T-cell (primary cell): ENCODE results near the gene NUP58. TPM values are rescaled to one million over a fixed set of nuclear protein-coding genes. Genes with fewer than 3 reads are reported as not detected.

Experiments
- ATAC-seq, 4 experiments: fragments of 200-7000 bp in 3 of 4; fragments of 150-1000 bp in 1 of 4; cut with Tn5 transposase; replicated peaks in 1 of 4; 1 replicate in 3 of 4; 2 replicates in 1 of 4; pipeline ENCODE4 v1.10.0; 2021; ENCODE audit warnings: moderate library complexity in 3 of 4, mild to moderate bottlenecking in 2 of 4, moderate number of reproducible peaks in 1 of 4
- CTCF ChIA-PET, 2 donors: fragments of 300-600 bp; sonication (Branson Sonifier 250); formaldehyde crosslinking; loops; one replicate each; lab custom pipeline; 2022; ENCODE audit warnings: antibody characterized with exemption in 2 of 2; lab: Charles Lee
- POLR2A ChIA-PET, 2 donors: fragments of 300-600 bp; sonication (Branson Sonifier 250); formaldehyde crosslinking; loops; one replicate each; lab custom pipeline; 2022; ENCODE audit warnings: antibody characterized with exemption in 2 of 2; lab: Charles Lee
- DNase-seq, 35 experiments: peaks; one replicate each; pipeline versions ENCODE4 v3.0.0 to v3.0.0-alpha.2; 2013 to 2023
- H3K27ac ChIP-seq: one replicate; pipeline ENCODE4 v1.5.1; 2013; ENCODE audit warnings: low read length
- H3K27me3 ChIP-seq, 2 experiments: replicated peaks in 1 of 2; 1 replicate in 1 of 2; 2 replicates in 1 of 2; pipeline versions ENCODE4 v1.6.1 to v1.7.0; 2013; ENCODE audit warnings: low read length in 1 of 2, mixed read lengths in 1 of 2; ENCODE audit not compliant: control insufficient read depth in 2 of 2, insufficient read depth in 2 of 2; ENCODE audit errors: extremely low read depth in 1 of 2
- H3K36me3 ChIP-seq, 2 donors: 1 replicate in 1 of 2; 2 replicates in 1 of 2; pipeline versions ENCODE4 v1.6.1 to v1.7.0; 2013; ENCODE audit warnings: low read length in 1 of 2; ENCODE audit not compliant: control insufficient read depth in 2 of 2, insufficient read depth in 1 of 2; ENCODE audit errors: extremely low read depth in 1 of 2
- H3K4me1 ChIP-seq, 2 experiments: 1 replicate in 1 of 2; 2 replicates in 1 of 2; pipeline versions ENCODE4 v1.6.1 to v1.7.0; 2013; ENCODE audit warnings: low read length in 2 of 2, mixed read lengths in 1 of 2; ENCODE audit not compliant: insufficient read depth in 2 of 2, control insufficient read depth in 1 of 2; ENCODE audit errors: extremely low read depth in 1 of 2
- H3K4me3 ChIP-seq, 2 donors: 1 replicate in 1 of 2; 2 replicates in 1 of 2; pipeline versions ENCODE4 v1.5.1 to v1.7.0; 2013; ENCODE audit warnings: mild to moderate bottlenecking in 2 of 2, low read length in 1 of 2, moderate library complexity in 1 of 2; ENCODE audit not compliant: control insufficient read depth in 1 of 2; ENCODE audit errors: extremely low read depth in 1 of 2
- H3K9me3 ChIP-seq: 2 replicates; pipeline ENCODE4 v1.7.0; 2013
- H3K27ac Mint-ChIP-seq, 2 donors: one replicate each; pipeline ENCODE4 v1.8.0; 2020 to 2021; ENCODE audit warnings: mild to moderate bottlenecking in 2 of 2, mixed read lengths in 2 of 2
- H3K27me3 Mint-ChIP-seq, 2 donors: one replicate each; pipeline ENCODE4 v1.8.0; 2021 to 2022; ENCODE audit warnings: mixed read lengths in 2 of 2
- H3K36me3 Mint-ChIP-seq: one replicate; pipeline ENCODE4 v1.8.0; 2021; ENCODE audit warnings: mixed read lengths
- H3K4me1 Mint-ChIP-seq, 3 donors: one replicate each; pipeline ENCODE4 v1.8.0; 2020 to 2022; ENCODE audit warnings: mixed read lengths in 3 of 3, mild to moderate bottlenecking in 1 of 3
- H3K4me3 Mint-ChIP-seq, 3 donors: one replicate each; pipeline ENCODE4 v1.8.0; 2020 to 2022; ENCODE audit warnings: mild to moderate bottlenecking in 3 of 3, mixed read lengths in 3 of 3, moderate library complexity in 3 of 3
- H3K9me3 Mint-ChIP-seq, 3 donors: one replicate each; pipeline ENCODE4 v1.8.0; 2020 to 2022; ENCODE audit warnings: mixed read lengths in 3 of 3
- WGBS: methylation state at CpG from one replicate; pipeline ENCODE4 v1.1.5; 2013; ENCODE audit warnings: missing lambda C conversion rate; ENCODE audit not compliant: insufficient coverage; 5-methylcytosine and 5-hydroxymethylcytosine counted together
- total RNA-seq, 35 experiments: library from RNA in 6 of 35; stranded (reverse) in 6 of 35; fragments of 120-200 nt in 1 of 35; gene quantifications; one replicate each; pipeline versions ENCODE4 v1.2.1 to v1.2.4 and lab custom pipeline; 2013 to 2026

The NUP58 gene
- total RNA-seq, 5 donors from 2014 or later (not counting 1 experiment from before 2014, with no cell fraction given): 33.2 to 59.1 (median 37.3) TPM

DNA sequence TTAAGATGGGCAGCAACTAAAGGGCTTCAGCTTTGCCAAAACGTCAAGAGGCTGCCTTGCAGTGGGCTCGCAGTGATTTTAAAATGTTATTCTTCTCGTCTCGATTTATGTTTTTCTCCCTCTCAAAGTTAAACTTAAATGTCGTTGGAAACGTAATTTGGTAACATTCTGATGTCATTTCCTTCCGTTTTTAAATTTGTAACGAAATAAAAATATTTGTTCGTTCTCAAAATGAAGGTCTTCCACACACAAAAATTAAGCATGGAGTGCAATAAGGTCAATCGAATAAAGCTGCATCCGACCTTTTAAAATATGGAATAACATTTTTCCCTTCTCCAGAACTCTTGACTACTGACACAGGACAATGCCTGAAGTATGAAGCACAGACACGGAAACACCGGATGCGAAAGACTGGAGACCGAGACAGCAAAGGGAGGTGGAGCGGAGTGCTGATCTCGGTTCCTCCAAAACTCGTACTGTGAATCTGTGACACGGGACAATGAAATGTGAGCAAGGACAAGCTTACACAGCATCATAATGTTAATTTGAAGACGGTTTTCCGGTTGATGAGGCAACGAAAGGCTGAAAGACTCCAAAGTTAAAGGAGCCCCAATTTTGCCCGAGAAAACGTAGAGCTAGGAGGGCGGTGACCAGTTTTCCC lies 15.0 kb upstream of the NUP58 start:
- Mint-ChIP-seq H3K9me3 (no peaks in the 10 kb centered on the region), H3K4me1 (peaks cover 46 to 60% (median 58%) of the 10 kb centered on the region in 3 donors), H3K27me3 (peaks cover 0 to 8% of the 10 kb centered on the region in 2 donors), H3K27ac (peak overlapping the region; percentile 86 to 95), H3K4me3 (peak overlapping the region; percentile 88 to 100 (median 91)), H3K36me3 (peaks cover 15% of the 10 kb centered on the region)
- Histone ChIP-seq H3K4me3 (peak overlapping the region; percentile 91 to 94), H3K4me1 (peaks cover 15 to 17% of the 10 kb centered on the region in 2 experiments), H3K9me3 (no peaks in the 10 kb centered on the region), H3K27ac (peak overlapping the region; percentile 93), H3K36me3 (no peaks in the 10 kb centered on the region), H3K27me3 (no peaks in the 10 kb centered on the region)
- WGBS: 0% methylated on average over 13 of the region's 25 CpGs
- DNase-seq: peak in 34 of 35 experiments; percentile 4 to 72 (median 40)
- ATAC-seq: peak; percentile 28 to 41 (median 38)
- ChIA-PET CTCF (interaction anchor here (0.6 to 3.3 kb wide), 7 partner anchors 11 to 1017 kb away, joined by 3 to 13 read pairs (median 4); no protein-coding TSS in a partner anchor), POLR2A (interaction anchor here (0.6 to 1.5 kb wide), 9 partner anchors 10 to 38 kb away, joined by 3 to 8 read pairs (median 3); no protein-coding TSS in a partner anchor)

DNA sequence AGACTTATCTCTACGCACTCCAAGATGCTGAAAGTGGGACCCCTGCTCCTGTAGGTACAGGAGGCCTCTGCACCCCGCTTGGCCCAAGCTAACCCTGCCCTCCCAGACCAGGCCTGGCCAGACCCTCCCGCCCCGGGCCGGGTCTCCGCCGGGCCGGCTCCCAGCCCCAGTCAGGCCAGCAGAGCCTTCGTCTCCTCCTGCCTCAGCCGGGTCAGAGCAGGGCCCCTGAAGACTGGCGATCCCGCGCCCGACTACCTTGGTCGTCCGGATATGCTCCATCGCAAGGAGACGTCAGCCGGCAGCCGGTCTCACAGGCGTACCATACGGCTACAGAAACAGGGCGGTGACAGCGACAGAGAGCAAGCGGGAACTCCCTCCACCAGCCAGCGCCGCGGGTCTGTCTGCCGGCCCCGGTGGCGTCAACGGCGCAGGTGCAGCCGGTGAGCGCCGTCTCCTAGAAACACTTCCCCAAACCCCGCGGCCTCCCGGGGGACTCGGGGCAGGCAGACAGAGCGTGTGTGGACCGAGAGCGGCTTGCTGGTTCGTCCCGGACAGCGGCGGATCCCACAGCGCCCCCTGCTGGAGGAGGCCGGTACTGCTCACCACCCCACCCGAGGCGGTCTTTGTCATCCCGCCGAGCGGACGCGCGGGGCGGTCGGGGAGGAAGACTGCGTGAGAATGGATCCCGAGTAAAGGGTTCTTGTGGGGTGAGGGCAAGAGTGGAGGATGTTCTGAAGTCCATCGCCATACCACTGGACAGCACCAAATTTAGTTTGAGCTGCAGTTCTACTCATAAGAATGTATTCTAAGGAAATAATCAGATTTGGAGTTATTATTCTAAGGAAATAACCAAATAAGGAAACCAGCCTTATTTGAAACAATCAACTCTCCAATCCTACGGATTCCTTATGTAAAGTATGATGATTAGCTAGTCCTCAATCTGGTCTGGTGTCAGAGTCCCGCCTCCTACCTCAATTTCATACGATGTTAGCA lies 14.2 kb upstream of the NUP58 start, which contains the start of gene MTMR6:
MTMR6 (minus strand) TSS at position 520 of the 993 bp plus-strand sequence; CDS start at position 279, 241 bp downstream.
- CTCF ChIA-PET: interaction anchor here (0.5 to 3.3 kb wide), 8 partner anchors 10 to 30 kb away, joined by 3 to 13 read pairs (median 4); partner anchors contain the start of gene NUP58 (in 1 of the 2)
- WGBS: under 1% methylated on average over 50 of the region's 65 CpGs
- H3K27ac Mint-ChIP-seq: peak within 1 kb of the TSS; percentile 86 to 95

DNA sequence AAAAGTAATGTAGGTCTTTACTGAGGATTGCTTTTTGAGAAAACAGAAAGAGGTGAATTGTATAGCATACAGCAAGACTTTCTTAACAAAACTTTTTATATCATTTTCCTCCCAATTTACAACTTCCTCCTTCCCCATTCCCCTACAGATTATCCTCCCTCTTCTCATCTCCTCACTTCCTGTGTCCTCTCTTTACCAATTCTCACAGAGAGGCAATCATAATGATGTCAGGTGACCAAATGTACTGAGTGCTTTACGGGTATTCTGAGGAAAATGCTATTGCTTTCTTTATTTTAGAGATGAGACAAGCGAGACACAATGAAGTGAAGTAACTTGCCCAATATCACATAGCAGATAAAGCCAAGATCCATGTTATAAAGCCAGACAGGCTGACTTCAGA lies 12.5 kb upstream of the NUP58 start:
- DNase-seq (no peak), ATAC-seq (no peak)
- ChIA-PET CTCF (interaction anchor here in 1 of 2 donors (1.2 kb wide), 1 partner anchor 18 kb away, joined by 3 read pairs; no protein-coding TSS in a partner anchor), POLR2A (no interaction called here)
- Histone ChIP-seq H3K4me1 (peaks cover 11 to 14% of the 10 kb centered on the region in 2 experiments), H3K9me3 (no peaks in the 10 kb centered on the region), H3K27me3 (no peaks in the 10 kb centered on the region), H3K36me3 (no peaks in the 10 kb centered on the region), H3K27ac (no peak overlapping the region), H3K4me3 (no peak overlapping the region)
- H3K27ac Mint-ChIP-seq: no peak overlapping the region
- H3K4me1 Mint-ChIP-seq: peaks cover 29 to 42% (median 39%) of the 10 kb centered on the region in 3 donors
- peaks cover 4% of the 10 kb centered on the region for H3K36me3 Mint-ChIP-seq
- no CpG with 5 or more reads among the region's 2 CpGs for WGBS
- no peak overlapping the region for H3K4me3 Mint-ChIP-seq
- peaks cover 0 to 9% of the 10 kb centered on the region in 2 donors for H3K27me3 Mint-ChIP-seq
- no peaks in the 10 kb centered on the region for H3K9me3 Mint-ChIP-seq

More for the DNA sequence above, 14.2 kb upstream of the NUP58 start, which contains the start of gene MTMR6:
- Histone ChIP-seq H3K4me1 (peaks cover 11 to 13% of the 10 kb centered on the region in 2 experiments), H3K9me3 (no peaks in the 10 kb centered on the region), H3K27ac (peak within 1 kb of the TSS; percentile 93), H3K4me3 (peak within 1 kb of the TSS; percentile 91 to 94), H3K36me3 (no peaks in the 10 kb centered on the region), H3K27me3 (no peaks in the 10 kb centered on the region)
- Mint-ChIP-seq H3K9me3 (no peaks in the 10 kb centered on the region), H3K4me3 (peak within 1 kb of the TSS; percentile 88 to 100 (median 91)), H3K4me1 (peaks cover 42 to 57% (median 53%) of the 10 kb centered on the region in 3 donors), H3K36me3 (peaks cover 15% of the 10 kb centered on the region), H3K27me3 (peaks cover 0 to 9% of the 10 kb centered on the region in 2 donors)
- peak; percentile 81 to 96 (median 89) for DNase-seq
- POLR2A ChIA-PET: interaction anchor here (0.7 to 1.5 kb wide), 6 partner anchors 9 to 37 kb away, joined by 3 to 8 read pairs (median 4); no protein-coding TSS in a partner anchor
- ATAC-seq: peak; percentile 87 to 95 (median 90)

DNA sequence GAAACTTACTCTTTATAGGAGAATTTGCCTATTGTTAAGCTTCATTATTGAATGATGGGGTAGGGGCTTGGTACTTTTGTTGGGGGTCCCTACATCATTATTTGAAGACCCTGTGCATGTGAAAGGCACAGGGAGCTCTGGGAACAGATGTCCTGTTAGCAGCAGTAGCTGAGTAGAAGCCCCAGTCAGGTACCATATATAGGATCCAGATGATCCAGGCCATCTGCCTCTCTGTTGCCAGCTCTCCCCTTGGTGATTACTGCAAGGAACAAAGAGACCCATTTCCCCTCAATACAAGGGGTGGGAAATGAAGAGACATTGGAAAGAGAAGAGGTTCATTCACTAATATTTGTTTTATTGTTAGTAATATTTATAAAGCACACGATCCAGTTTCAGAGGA lies 9.7 kb upstream of the NUP58 start:
- WGBS: no CpG with 5 or more reads among the region's 1 CpG
- H3K27me3 Mint-ChIP-seq: peaks cover 2 to 15% of the 10 kb centered on the region in 2 donors
- POLR2A ChIA-PET: interaction anchor here (0.5 to 0.6 kb wide), 3 partner anchors 8 to 20 kb away, joined by 3 to 4 read pairs (median 3); no protein-coding TSS in a partner anchor
- H3K27ac Mint-ChIP-seq: no peak overlapping the region
- no peaks in the 10 kb centered on the region for H3K9me3 ChIP-seq
- CTCF ChIA-PET: interaction anchor here in 1 of 2 donors (1.3 kb wide), 1 partner anchor 9 kb away, joined by 4 read pairs; no protein-coding TSS in a partner anchor
- H3K27me3 ChIP-seq: no peaks in the 10 kb centered on the region
- H3K4me3 ChIP-seq: no peak overlapping the region
- H3K36me3 ChIP-seq: no peaks in the 10 kb centered on the region
- no peak overlapping the region for H3K27ac ChIP-seq
- H3K36me3 Mint-ChIP-seq: no peaks in the 10 kb centered on the region
- DNase-seq (no peak), ATAC-seq (no peak)
- peaks cover 4% of the 10 kb centered on the region in 2 experiments for H3K4me1 ChIP-seq
- H3K9me3 Mint-ChIP-seq: no peaks in the 10 kb centered on the region
- H3K4me3 Mint-ChIP-seq: no peak overlapping the region
- H3K4me1 Mint-ChIP-seq: peaks cover 6 to 16% (median 14%) of the 10 kb centered on the region in 3 donors

DNA sequence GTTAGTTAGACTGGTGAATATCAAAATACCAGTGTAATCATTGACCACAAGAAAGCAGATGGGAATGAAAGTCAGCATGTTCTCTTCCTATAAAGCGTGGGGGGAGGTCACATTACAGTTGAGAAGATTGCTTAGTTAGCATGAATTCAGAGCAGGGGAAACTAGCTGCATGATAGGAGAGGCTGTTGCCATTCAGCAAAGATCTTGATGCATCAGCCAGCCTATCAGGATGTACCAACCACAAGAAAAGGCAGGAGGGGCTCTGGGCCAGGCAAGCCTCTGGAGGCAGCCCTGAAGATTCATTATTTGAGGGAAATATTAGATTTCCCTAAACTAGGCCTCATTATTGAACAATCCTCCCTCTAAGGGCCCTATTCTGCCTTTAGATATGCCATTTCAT lies 9.1 kb upstream of the NUP58 start:
- Histone ChIP-seq H3K4me1 (peaks cover 4% of the 10 kb centered on the region in 2 experiments), H3K27me3 (peaks cover 0 to 2% of the 10 kb centered on the region in 2 experiments), H3K27ac (no peak overlapping the region), H3K36me3 (no peaks in the 10 kb centered on the region), H3K4me3 (no peak overlapping the region), H3K9me3 (no peaks in the 10 kb centered on the region)
- Mint-ChIP-seq H3K9me3 (no peaks in the 10 kb centered on the region), H3K4me3 (no peak overlapping the region), H3K27me3 (peaks cover 5 to 19% of the 10 kb centered on the region in 2 donors), H3K4me1 (peaks cover 6 to 12% (median 11%) of the 10 kb centered on the region in 3 donors), H3K27ac (peak overlapping the region; percentile 3 to 25), H3K36me3 (no peaks in the 10 kb centered on the region)
- ATAC-seq: peak; percentile 35 to 70 (median 54)
- POLR2A ChIA-PET: no interaction called here
- CTCF ChIA-PET: no interaction called here
- DNase-seq: peak in 8 of 35 experiments; percentile 2 to 47 (median 10)
- 0% methylated on average over 1 of the region's 1 CpG for WGBS
